Right lobe of liver (tissue), 6 donors: ENCODE data around the gene TGFBI. TPM values are rescaled to one million over a fixed set of nuclear protein-coding genes. Genes with fewer than 3 reads are reported as not detected.
A peak's percentile ranks its signal among the peaks of the same experiment; 100 is the strongest.

ENCODE experiments used
- ATAC-seq, 4 donors: fragments of 200-7000 bp; cut with Tn5 transposase; one replicate each; pipeline ENCODE4 v1.9.1; 2020; ENCODE audit warnings: mild to moderate bottlenecking in 4 of 4, moderate library complexity in 4 of 4
- DNase-seq, 3 donors: peaks; one replicate each; pipeline ENCODE4 v3.0.0-alpha.2; 2020
- H3K27ac ChIP-seq, 3 donors: fragments of 200-600 bp; one replicate each; pipeline ENCODE4 v1.8.0; 2022
- H3K27me3 ChIP-seq, 2 donors: fragments of 200-600 bp; one replicate each; pipeline ENCODE4 v1.8.0; 2022
- H3K36me3 ChIP-seq, 4 donors: fragments of 200-600 bp; sonication (generic) in 1 of 4; one replicate each; pipeline versions ENCODE4 v1.5.1 to v1.8.0; 2017 to 2022; ENCODE audit warnings: control low read depth in 1 of 4
- H3K4me1 ChIP-seq, 4 donors: fragments of 200-600 bp; sonication (generic) in 1 of 4; one replicate each; pipeline versions ENCODE4 v1.5.1 to v1.8.0; 2017 to 2022; ENCODE audit warnings: control low read depth in 1 of 4
- H3K4me3 ChIP-seq, 3 donors: fragments of 200-600 bp; one replicate each; pipeline ENCODE4 v1.8.0; 2022
- H3K9me3 ChIP-seq, 4 donors: fragments of 200-600 bp; sonication (generic) in 1 of 4; one replicate each; pipeline versions ENCODE4 v1.5.1 to v1.8.0; 2017 to 2022; ENCODE audit warnings: control low read depth in 1 of 4
- CTCF ChIP-seq, 4 donors: fragments of 200-600 bp in 3 of 4; fragments of 450-650 bp in 1 of 4; IDR thresholded peaks; one replicate each; pipeline versions ENCODE4 v1.5.1 to v1.8.0; 2016 to 2022; ENCODE audit warnings: antibody characterized with exemption in 4 of 4, mild to moderate bottlenecking in 2 of 4
- POLR2A ChIP-seq: fragments of 450-650 bp; IDR thresholded peaks from one replicate; pipeline ENCODE4 v1.6.1; 2017; ENCODE audit warnings: antibody characterized with exemption, mild to moderate bottlenecking
- WGBS: methylation state at CpG from one replicate; pipeline ENCODE4 v1.1.6; 2018; ENCODE audit warnings: low coverage, low lambda C conversion rate; ENCODE audit not compliant: insufficient coverage; ENCODE audit errors: missing lambda C conversion rate; 5-methylcytosine and 5-hydroxymethylcytosine counted together
- intact Hi-C, 2 donors: fragments of 100-400 bp; cut with DNase I; formaldehyde crosslinking; loops; one replicate each; pipeline versions ENCODE4 v1.11.2 to v1.14.1; 2022
- long read RNA-seq: library from polyadenylated mRNA; unstranded; transcript quantifications from one replicate; pipeline ENCODE4 v2.0.0, GENCODE V29; 2019
- total RNA-seq, 6 experiments: library from RNA; depleted of rRNA in 2 of 6; stranded (reverse); fragments of >200 nt in 2 of 6; fragmentation: NEBNext Ultra II Directional in 3 of 6; extraction: Animal tissue kit (Norgen Biotek cat#: 25700) in 3 of 6; gene quantifications; one replicate each; pipeline versions ENCODE4 v1.1.0 to v1.2.4, GENCODE V29; 2016 to 2023
- donor health status: DM: no; HTN: yes; CAD: no.
- donor health status: DM: no; HTN: no; CAD: no.
- donor health status: DM: no; HTN: no; CAD: no.
- donor health status: DM: no; HTN: yes; CAD: no.
- donor health status: DM: no; HTN: yes; CAD: no.

TGFBI gene
- 100 to 1,000 TPM in 3 of 6 experiments, 10 to 100 TPM in 3; 30.7 to 143 (median 87.2) TPM for total RNA-seq
- long read RNA-seq, partial matches to known transcripts: 1 of 8 reads
- long read RNA-seq, other reads (novel, unspliced or antisense): 5 of 8 reads

GRCh38 chr5:136028782-136029742 is at the start of gene TGFBI:
Gene TGFBI (plus strand): TSS chr5:136028988. CDS start chr5:136029056, 68 bp downstream.
- ATAC-seq (peak; percentile 92 to 98 (median 97)), DNase-seq (peak; percentile 85 to 88 (median 87))
- H3K4me3 ChIP-seq: peak within 1 kb of the TSS; percentile 59 to 69 (median 63)
- intact Hi-C loops: no loop called here
- TF ChIP-seq POLR2A (peak; percentile 90), CTCF (IDR thresholded peaks at IDR 0.05) (peak in 3 of 4 donors; percentile 8 to 21 (median 13))
- WGBS: 3% methylated on average over 34 of the region's 68 CpGs
- H3K27me3 ChIP-seq: no peaks in the 10 kb centered on the region
- H3K36me3 ChIP-seq: no peaks in the 10 kb centered on the region
- peak within 1 kb of the TSS; percentile 54 to 78 (median 67) for H3K27ac ChIP-seq
- peaks cover 0 to 7% (median 0%) of the 10 kb centered on the region in 4 donors for H3K4me1 ChIP-seq
- H3K9me3 ChIP-seq: no peaks in the 10 kb centered on the region

GRCh38 chr5:135978993-135979392 is 49.8 kb upstream of the TGFBI start:
- Histone ChIP-seq H3K9me3 (no peaks in the 10 kb centered on the region), H3K36me3 (no peaks in the 10 kb centered on the region), H3K4me1 (peaks cover 0 to 30% (median 9%) of the 10 kb centered on the region in 4 donors), H3K4me3 (no peak overlapping the region), H3K27ac (peak overlapping the region in 1 of 3 donors; percentile 98), H3K27me3 (no peaks in the 10 kb centered on the region)
- TF ChIP-seq CTCF (IDR thresholded peaks at IDR 0.05): no peak
- no peak for TF ChIP-seq POLR2A
- no peak for ATAC-seq
- DNase-seq: no peak
- intact Hi-C loops: loop anchor here in 1 of 2 donors (10.0 kb wide), 1 partner anchor 76 kb away; no protein-coding TSS in a partner anchor
- 100% methylated on average over 2 of the region's 2 CpGs for WGBS

GRCh38 chr5:135979510-135979909 is 49.3 kb upstream of the TGFBI start:
- ATAC-seq: peak in 1 of 4 donors; percentile 1
- Histone ChIP-seq H3K4me3 (no peak overlapping the region), H3K36me3 (no peaks in the 10 kb centered on the region), H3K27ac (no peak overlapping the region), H3K27me3 (no peaks in the 10 kb centered on the region), H3K4me1 (peaks cover 0 to 28% (median 8%) of the 10 kb centered on the region in 4 donors), H3K9me3 (no peaks in the 10 kb centered on the region)
- no peak for TF ChIP-seq CTCF (IDR thresholded peaks at IDR 0.05)
- no peak for TF ChIP-seq POLR2A
- intact Hi-C loops: loop anchor here in 1 of 2 donors (10.0 kb wide), 1 partner anchor 75 kb away; no protein-coding TSS in a partner anchor
- 55% methylated on average over 1 of the region's 1 CpG for WGBS
- no peak for DNase-seq

- Histone ChIP-seq H3K4me3 (no peak overlapping the region), H3K36me3 (no peaks in the 10 kb centered on the region), H3K4me1 (peaks cover 0 to 19% (median 3%) of the 10 kb centered on the region in 4 donors), H3K27ac (no peak overlapping the region), H3K9me3 (no peaks in the 10 kb centered on the region), H3K27me3 (no peaks in the 10 kb centered on the region)
- TF ChIP-seq CTCF (IDR thresholded peaks at IDR 0.05) (no peak), POLR2A (no peak)
- no peak for DNase-seq
- 20% methylated on average over 1 of the region's 1 CpG for WGBS
- no peak for ATAC-seq
- intact Hi-C loops: no loop called here
Measured at GRCh38 chr5:135980620-135981019, 48.2 kb upstream of the TGFBI start.
